Liver (tissue), 9 donors: ENCODE results near the gene MAX. TPM values are rescaled to one million over a fixed set of nuclear protein-coding genes. Genes with fewer than 3 reads are reported as not detected.

Experiments used
- DNase-seq: peaks from one replicate; pipeline ENCODE4 v3.0.0-alpha.2; 2017; ENCODE audit warnings: low spot score
- H3K27ac ChIP-seq, 2 donors: one replicate each; pipeline ENCODE4 v1.7.0; 2013; ENCODE audit warnings: inconsistent platforms in 2 of 2, low read length in 2 of 2, control low read depth in 1 of 2, low read depth in 1 of 2, mild to moderate bottlenecking in 1 of 2
- H3K27me3 ChIP-seq, 4 donors: one replicate each; pipeline versions ENCODE4 v1.6.1 to v1.7.0; 2013; ENCODE audit warnings: low read length in 3 of 4, inconsistent platforms in 1 of 4, mild to moderate bottlenecking in 1 of 4, moderate library complexity in 1 of 4; ENCODE audit not compliant: control insufficient read depth in 4 of 4, insufficient read depth in 4 of 4
- H3K36me3 ChIP-seq, 4 donors: one replicate each; pipeline versions ENCODE4 v1.6.1 to v1.7.0; 2013; ENCODE audit warnings: low read length in 3 of 4, mild to moderate bottlenecking in 3 of 4, low read depth in 1 of 4, moderate library complexity in 1 of 4; ENCODE audit not compliant: control insufficient read depth in 4 of 4, insufficient read depth in 3 of 4
- H3K4me1 ChIP-seq, 4 donors: one replicate each; pipeline versions ENCODE4 v1.6.1 to v1.7.0; 2013; ENCODE audit warnings: low read length in 3 of 4, mild to moderate bottlenecking in 3 of 4, moderate library complexity in 1 of 4; ENCODE audit not compliant: control insufficient read depth in 4 of 4, insufficient read depth in 4 of 4
- H3K4me3 ChIP-seq, 3 donors: one replicate each; pipeline versions ENCODE4 v1.6.1 to v1.7.0; 2013; ENCODE audit warnings: low read length in 3 of 3, control low read depth in 1 of 3, low read depth in 1 of 3, mild to moderate bottlenecking in 1 of 3
- H3K9ac ChIP-seq, 2 donors: one replicate each; pipeline ENCODE4 v1.7.0; 2013; ENCODE audit warnings: low read length in 2 of 2, mild to moderate bottlenecking in 2 of 2, moderate library complexity in 2 of 2, control low read depth in 1 of 2, low read depth in 1 of 2
- H3K9me3 ChIP-seq, 4 donors: one replicate each; pipeline versions ENCODE4 v1.6.1 to v1.7.0; 2013; ENCODE audit warnings: low read length in 3 of 4; ENCODE audit not compliant: control insufficient read depth in 4 of 4
- EGR1 ChIP-seq, 2 donors: IDR thresholded peaks; 2 replicates each; pipeline ENCODE4 v1.6.1; 2016 to 2018; ENCODE audit warnings: antibody characterized with exemption in 2 of 2, low read depth in 2 of 2
- FOXA1 ChIP-seq: IDR thresholded peaks from 2 replicates; pipeline ENCODE4 v1.6.1; 2016; ENCODE audit warnings: antibody characterized with exemption
- FOXA2 ChIP-seq: IDR thresholded peaks from 2 replicates; pipeline ENCODE4 v1.6.1; 2016; ENCODE audit warnings: antibody characterized with exemption
- GABPA ChIP-seq, 2 donors: IDR thresholded peaks in 1 of 2; conservative IDR thresholded peaks in 1 of 2; 2 replicates each; pipeline ENCODE4 v1.6.1; 2016; ENCODE audit warnings: antibody characterized with exemption in 2 of 2, mild to moderate bottlenecking in 1 of 2, moderate library complexity in 1 of 2
- HNF4A ChIP-seq, 2 donors: conservative IDR thresholded peaks; 2 replicates each; pipeline ENCODE4 v1.6.1; 2016; ENCODE audit warnings: antibody characterized with exemption in 2 of 2, mild to moderate bottlenecking in 2 of 2
- HNF4G ChIP-seq: IDR thresholded peaks from 2 replicates; pipeline ENCODE4 v1.6.1; 2016; ENCODE audit warnings: antibody characterized with exemption
- JUND ChIP-seq, 2 donors: IDR thresholded peaks; 2 replicates each; pipeline ENCODE4 v1.6.1; 2016; ENCODE audit warnings: antibody characterized with exemption in 2 of 2
- RAD21 ChIP-seq, 2 donors: IDR thresholded peaks; 2 replicates each; pipeline ENCODE4 v1.6.1; 2016; ENCODE audit warnings: antibody characterized with exemption in 2 of 2, mild to moderate bottlenecking in 2 of 2
- RXRA ChIP-seq, 2 donors: IDR thresholded peaks; 2 replicates each; pipeline ENCODE4 v1.6.1; 2017 to 2018; ENCODE audit warnings: antibody characterized with exemption in 2 of 2, mild to moderate bottlenecking in 1 of 2
- SP1 ChIP-seq: IDR thresholded peaks from 2 replicates; pipeline ENCODE4 v1.6.1; 2018; ENCODE audit warnings: antibody characterized with exemption, mild to moderate bottlenecking
- YY1 ChIP-seq: IDR thresholded peaks from 2 replicates; pipeline ENCODE4 v1.6.1; 2016; ENCODE audit warnings: antibody characterized with exemption, mild to moderate bottlenecking
- WGBS: extraction: QIAGEN DNeasy Blood & Tissue Kit; methylation state at CpG from one replicate; pipeline ENCODE4 v1.1.7; 2013; 5-methylcytosine and 5-hydroxymethylcytosine counted together
- polyA plus RNA-seq, 2 donors: library from polyadenylated mRNA; stranded (reverse) in 1 of 2; unstranded in 1 of 2; fragments of 200-250 nt in 1 of 2; fragments of >200 nt in 1 of 2; fragmentation: Nextera tagmentation in 1 of 2; extraction: Ambion mirVana in 1 of 2; gene quantifications; one replicate each; pipeline versions ENCODE4 v1.2.1 to v1.2.3, GENCODE V29; 2013 to 2015
- total RNA-seq, 2 donors: library from RNA; depleted of rRNA; stranded (reverse); fragments of >200 nt; gene quantifications; one replicate each; pipeline ENCODE4 v1.2.3, GENCODE V29; 2014
- TF ChIP-seq, protein P1 (sequence below): IDR thresholded peaks from 2 replicates; pipeline ENCODE4 v1.6.1; 2016; ENCODE audit warnings: antibody characterized with exemption
- TF ChIP-seq, protein P2 (sequence below): IDR thresholded peaks from 2 replicates; pipeline ENCODE4 v1.6.1; 2016; ENCODE audit warnings: antibody characterized with exemption
- TF ChIP-seq, protein P3 (sequence below): fragments of 150-350 bp; IDR thresholded peaks from 2 replicates; pipeline ENCODE4 v1.5.1; 2017; ENCODE audit warnings: improper control_type of control experiment, low read depth, low read length; ENCODE audit not compliant: missing input control
- TF ChIP-seq, protein P4 (sequence below): IDR thresholded peaks from 2 replicates; pipeline ENCODE4 v1.6.1; 2016; ENCODE audit warnings: antibody characterized with exemption
- TF ChIP-seq, protein P5 (sequence below): IDR thresholded peaks from 2 replicates; pipeline ENCODE4 v1.6.1; 2016; ENCODE audit warnings: antibody characterized with exemption, mild to moderate bottlenecking
- donor health status: healthy.
- donor health status: healthy.
- donor health status: healthy.
- donor health status: healthy.
- donor health status: healthy.

MAX gene
- total and polyA plus RNA-seq, 4 donors, result 14.8 to 27.0 (median 16.9) TPM

DNA sequence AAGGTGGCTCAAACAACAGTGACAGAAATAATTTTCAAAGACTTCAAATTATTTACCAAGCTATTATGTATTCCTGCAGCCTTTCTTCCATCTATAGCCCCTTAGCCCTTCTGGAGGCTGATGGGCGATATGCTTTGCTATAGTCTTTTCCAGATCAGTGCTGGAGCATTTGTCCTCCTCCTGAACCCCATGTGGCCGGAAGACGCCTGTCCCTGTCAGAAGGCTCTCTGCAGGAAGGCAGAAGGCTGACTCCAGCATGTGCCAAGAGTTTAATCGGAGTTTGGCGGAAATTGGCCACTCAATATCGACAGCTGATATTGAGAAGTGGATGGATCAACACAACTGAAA is 49.3 kb upstream of the MAX start:
- Histone ChIP-seq H3K27ac (no peak overlapping the region), H3K27me3 (no peaks in the 10 kb centered on the region), H3K4me3 (no peak overlapping the region), H3K36me3 (no peaks in the 10 kb centered on the region), H3K9ac (no peak overlapping the region), H3K4me1 (peaks cover 0 to 3% (median 0%) of the 10 kb centered on the region in 4 donors), H3K9me3 (no peaks in the 10 kb centered on the region)
- TF ChIP-seq HNF4G, result no peak
- TF ChIP-seq, protein P1, sequence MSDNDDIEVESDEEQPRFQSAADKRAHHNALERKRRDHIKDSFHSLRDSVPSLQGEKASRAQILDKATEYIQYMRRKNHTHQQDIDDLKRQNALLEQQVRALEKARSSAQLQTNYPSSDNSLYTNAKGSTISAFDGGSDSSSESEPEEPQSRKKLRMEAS, result peak; percentile 9
- TF ChIP-seq RXRA (IDR thresholded peaks at IDR 0.05), result no peak
- DNase-seq, result no peak
- 72% methylated on average over 6 of the region's 6 CpGs for WGBS

DNA sequence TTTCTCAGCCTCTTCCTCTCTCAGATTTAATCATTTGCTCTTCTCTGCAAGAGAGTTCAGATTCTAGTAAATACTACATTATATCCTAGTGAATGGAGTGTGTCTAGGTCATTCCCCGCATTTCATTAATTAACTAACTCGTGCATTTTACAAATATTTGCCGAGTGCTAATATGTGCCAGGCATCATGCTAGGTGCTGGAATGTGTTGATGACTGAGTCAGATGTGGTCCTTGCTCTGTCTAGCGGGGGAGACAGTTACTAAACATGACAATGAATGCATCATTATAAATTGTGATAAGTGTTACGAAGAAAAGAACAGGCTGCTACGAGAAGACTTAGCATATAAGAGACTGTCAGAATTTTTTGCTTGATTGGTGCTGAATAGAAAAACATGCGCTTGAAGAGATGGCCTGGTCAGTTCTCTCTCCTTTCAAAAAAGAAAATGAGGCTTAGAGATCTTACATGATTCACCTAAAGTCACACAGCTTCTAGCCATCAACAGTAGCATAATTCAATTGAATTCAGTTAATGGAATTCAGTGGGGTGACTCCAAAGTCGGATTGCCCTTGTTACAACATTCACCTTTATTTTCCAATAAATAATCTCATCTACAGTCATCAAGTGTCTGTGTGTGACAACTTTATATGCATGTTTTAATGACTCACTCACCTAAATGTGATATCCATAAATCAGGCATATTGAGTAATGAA is 48.7 kb upstream of the MAX start:
- Histone ChIP-seq H3K9ac (no peak overlapping the region), H3K4me1 (no peaks in the 10 kb centered on the region), H3K36me3 (no peaks in the 10 kb centered on the region), H3K27me3 (no peaks in the 10 kb centered on the region), H3K9me3 (no peaks in the 10 kb centered on the region), H3K4me3 (no peak overlapping the region), H3K27ac (no peak overlapping the region)
- TF ChIP-seq YY1 (no peak), EGR1 (IDR thresholded peaks at IDR 0.05; ENCODE audit: low read depth in 2 of 2) (no peak), HNF4G (no peak), FOXA2 (no peak), SP1 (no peak), GABPA (IDR thresholded peaks at IDR 0.05 in 1 of 2, conservative IDR thresholded peaks at IDR 0.05 in 1 of 2) (no peak), RXRA (IDR thresholded peaks at IDR 0.05) (no peak), HNF4A (conservative IDR thresholded peaks at IDR 0.05) (no peak), RAD21 (IDR thresholded peaks at IDR 0.05) (no peak), JUND (IDR thresholded peaks at IDR 0.05) (no peak), FOXA1 (no peak)
- TF ChIP-seq, protein P1, result no peak
- TF ChIP-seq, protein P2, sequence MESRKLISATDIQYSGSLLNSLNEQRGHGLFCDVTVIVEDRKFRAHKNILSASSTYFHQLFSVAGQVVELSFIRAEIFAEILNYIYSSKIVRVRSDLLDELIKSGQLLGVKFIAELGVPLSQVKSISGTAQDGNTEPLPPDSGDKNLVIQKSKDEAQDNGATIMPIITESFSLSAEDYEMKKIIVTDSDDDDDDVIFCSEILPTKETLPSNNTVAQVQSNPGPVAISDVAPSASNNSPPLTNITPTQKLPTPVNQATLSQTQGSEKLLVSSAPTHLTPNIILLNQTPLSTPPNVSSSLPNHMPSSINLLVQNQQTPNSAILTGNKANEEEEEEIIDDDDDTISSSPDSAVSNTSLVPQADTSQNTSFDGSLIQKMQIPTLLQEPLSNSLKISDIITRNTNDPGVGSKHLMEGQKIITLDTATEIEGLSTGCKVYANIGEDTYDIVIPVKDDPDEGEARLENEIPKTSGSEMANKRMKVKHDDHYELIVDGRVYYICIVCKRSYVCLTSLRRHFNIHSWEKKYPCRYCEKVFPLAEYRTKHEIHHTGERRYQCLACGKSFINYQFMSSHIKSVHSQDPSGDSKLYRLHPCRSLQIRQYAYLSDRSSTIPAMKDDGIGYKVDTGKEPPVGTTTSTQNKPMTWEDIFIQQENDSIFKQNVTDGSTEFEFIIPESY, result no peak
- TF ChIP-seq, protein P3, sequence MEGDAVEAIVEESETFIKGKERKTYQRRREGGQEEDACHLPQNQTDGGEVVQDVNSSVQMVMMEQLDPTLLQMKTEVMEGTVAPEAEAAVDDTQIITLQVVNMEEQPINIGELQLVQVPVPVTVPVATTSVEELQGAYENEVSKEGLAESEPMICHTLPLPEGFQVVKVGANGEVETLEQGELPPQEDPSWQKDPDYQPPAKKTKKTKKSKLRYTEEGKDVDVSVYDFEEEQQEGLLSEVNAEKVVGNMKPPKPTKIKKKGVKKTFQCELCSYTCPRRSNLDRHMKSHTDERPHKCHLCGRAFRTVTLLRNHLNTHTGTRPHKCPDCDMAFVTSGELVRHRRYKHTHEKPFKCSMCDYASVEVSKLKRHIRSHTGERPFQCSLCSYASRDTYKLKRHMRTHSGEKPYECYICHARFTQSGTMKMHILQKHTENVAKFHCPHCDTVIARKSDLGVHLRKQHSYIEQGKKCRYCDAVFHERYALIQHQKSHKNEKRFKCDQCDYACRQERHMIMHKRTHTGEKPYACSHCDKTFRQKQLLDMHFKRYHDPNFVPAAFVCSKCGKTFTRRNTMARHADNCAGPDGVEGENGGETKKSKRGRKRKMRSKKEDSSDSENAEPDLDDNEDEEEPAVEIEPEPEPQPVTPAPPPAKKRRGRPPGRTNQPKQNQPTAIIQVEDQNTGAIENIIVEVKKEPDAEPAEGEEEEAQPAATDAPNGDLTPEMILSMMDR, result no peak
- TF ChIP-seq, protein P4, sequence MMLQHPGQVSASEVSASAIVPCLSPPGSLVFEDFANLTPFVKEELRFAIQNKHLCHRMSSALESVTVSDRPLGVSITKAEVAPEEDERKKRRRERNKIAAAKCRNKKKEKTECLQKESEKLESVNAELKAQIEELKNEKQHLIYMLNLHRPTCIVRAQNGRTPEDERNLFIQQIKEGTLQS, result no peak
- TF ChIP-seq, protein P5, sequence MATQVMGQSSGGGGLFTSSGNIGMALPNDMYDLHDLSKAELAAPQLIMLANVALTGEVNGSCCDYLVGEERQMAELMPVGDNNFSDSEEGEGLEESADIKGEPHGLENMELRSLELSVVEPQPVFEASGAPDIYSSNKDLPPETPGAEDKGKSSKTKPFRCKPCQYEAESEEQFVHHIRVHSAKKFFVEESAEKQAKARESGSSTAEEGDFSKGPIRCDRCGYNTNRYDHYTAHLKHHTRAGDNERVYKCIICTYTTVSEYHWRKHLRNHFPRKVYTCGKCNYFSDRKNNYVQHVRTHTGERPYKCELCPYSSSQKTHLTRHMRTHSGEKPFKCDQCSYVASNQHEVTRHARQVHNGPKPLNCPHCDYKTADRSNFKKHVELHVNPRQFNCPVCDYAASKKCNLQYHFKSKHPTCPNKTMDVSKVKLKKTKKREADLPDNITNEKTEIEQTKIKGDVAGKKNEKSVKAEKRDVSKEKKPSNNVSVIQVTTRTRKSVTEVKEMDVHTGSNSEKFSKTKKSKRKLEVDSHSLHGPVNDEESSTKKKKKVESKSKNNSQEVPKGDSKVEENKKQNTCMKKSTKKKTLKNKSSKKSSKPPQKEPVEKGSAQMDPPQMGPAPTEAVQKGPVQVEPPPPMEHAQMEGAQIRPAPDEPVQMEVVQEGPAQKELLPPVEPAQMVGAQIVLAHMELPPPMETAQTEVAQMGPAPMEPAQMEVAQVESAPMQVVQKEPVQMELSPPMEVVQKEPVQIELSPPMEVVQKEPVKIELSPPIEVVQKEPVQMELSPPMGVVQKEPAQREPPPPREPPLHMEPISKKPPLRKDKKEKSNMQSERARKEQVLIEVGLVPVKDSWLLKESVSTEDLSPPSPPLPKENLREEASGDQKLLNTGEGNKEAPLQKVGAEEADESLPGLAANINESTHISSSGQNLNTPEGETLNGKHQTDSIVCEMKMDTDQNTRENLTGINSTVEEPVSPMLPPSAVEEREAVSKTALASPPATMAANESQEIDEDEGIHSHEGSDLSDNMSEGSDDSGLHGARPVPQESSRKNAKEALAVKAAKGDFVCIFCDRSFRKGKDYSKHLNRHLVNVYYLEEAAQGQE, result no peak
- 69% methylated on average over 8 of the region's 8 CpGs for WGBS
- DNase-seq, result no peak
